Ecto neural progenitor cell (in vitro differentiated cells): ENCODE measurements around the gene KRT38.

Source experiments
- DNase-seq: peaks from one replicate; pipeline ENCODE4 v3.0.0-alpha.2; 2018; ENCODE audit warnings: low spot score

Gene KRT38

DNA sequence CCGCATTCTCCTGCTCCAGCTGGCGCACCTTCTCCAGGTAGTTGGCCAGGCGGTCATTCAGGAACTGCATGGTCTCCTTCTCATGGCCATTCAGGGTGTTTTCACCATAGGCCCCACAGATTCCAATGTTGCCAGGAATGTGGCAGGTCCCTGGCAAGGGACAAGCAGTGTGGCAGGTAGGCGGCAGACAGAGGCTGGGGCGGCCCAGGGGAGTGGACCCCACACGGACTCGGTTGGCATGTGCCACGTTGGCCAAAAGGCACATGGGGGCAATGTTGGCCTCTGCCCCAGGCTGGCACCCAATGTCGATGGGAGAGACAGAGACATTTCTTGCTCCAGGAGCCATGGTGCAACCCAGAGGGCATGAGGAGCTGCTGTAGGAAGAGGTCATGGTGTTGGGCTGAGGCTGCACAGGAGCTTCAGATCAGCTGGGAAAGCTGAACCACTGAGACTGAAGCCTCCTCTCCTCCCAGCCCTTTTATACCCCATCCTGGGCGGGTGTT, at the start of gene KRT38:
TSS of gene KRT38 (minus strand) at position 453 of the 503 bp plus-strand sequence. CDS start at position 391, 62 bp downstream.
- DNase-seq, result no peak

DNA sequence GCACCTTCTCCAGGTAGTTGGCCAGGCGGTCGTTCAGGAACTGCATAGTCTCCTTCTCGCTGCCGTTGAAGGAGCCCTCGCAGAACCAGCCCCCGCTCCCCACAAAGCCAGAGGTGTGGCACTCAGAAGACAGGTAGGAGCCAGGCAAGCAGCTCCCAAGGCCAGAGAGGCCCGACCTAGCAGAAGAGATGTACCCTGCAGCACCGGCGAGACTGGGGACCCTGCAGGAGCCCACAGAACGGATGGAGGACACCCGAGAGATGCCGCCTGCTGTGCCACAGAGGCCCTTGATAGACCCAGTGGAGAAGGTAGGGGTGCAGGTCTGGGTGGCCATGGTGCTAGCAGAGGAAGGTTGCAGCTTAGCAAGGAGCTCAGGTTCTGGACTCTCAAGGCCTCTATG, 48.7 kb upstream of the KRT38 start, which contains the start of gene KRT36:
TSS of gene KRT36 (minus strand) at position 380 of the 400 bp plus-strand sequence. CDS start at position 334, 46 bp downstream.
- no peak for DNase-seq

DNA sequence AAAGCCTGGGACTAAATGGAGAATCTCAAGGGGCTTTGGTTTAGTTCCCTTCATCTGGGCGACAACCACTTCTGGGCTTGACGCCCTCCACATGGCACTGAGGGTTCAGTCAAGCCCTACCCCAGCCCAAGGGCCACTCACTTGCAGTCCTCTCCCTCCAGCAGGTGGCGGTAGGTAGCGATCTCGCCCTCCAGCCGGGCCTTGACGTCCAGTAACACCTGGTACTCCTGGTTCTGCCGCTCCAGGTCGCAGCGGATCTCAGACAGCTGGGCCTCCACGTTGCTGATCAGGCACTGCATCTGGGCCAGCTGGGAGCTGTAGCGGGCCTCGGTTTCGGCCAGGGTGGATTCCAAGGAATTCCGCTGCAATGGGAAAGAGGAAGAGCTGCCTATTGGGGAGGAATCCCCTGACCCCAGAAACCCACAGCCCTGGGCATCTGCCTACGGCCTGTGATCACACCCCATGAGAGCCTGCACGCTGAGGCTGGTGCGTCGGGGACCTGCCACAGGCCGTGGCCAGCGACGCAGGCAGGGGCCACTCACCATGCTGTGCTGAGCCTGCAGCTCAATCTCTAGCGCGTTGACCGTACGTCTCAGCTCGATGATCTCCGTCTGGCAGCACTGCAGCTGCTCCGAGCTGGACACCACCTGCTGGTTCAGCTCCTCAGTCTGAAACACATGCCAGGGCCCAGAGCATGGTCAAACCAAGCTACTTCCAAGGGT, 46.2 kb upstream of the KRT38 start:
- peak; percentile 82 for DNase-seq

- DNase-seq, result no peak
Observed at GRCh38 chr17:41486316-41486715, 45.5 kb upstream of the KRT38 start.

GRCh38 chr17:41484920-41485904, 44.4 kb upstream of the KRT38 start:
- DNase-seq, result no peak

GRCh38 chr17:41483991-41484826, 43.4 kb upstream of the KRT38 start:
- no peak for DNase-seq

DNA sequence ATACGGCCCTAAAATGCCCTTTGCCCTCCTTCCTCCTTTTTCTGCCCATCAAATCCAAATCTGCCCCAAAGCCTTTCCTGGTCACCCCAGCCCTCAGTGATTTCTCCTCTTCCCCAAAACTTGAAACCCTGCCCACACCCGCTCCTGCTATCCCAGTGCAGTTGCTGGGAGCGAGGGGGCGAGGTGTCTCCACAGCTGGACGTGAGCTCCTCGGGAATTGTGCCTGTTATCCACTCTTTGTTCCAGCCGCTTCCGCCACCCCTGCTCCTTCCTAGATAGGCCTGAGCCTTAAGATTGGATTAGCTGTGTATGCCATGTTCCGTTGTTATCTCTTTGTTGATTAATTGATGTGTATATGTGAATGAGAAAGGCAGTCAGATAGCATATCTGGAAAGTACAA, 42.7 kb upstream of the KRT38 start:
- no peak for DNase-seq

GRCh38 chr17:41481036-41481435, 40.3 kb upstream of the KRT38 start, which contains the start of gene KRT35:
KRT35 (minus strand) TSS chr17:41481151; CDS start chr17:41481097, 54 bp downstream.
- no peak for DNase-seq

DNA sequence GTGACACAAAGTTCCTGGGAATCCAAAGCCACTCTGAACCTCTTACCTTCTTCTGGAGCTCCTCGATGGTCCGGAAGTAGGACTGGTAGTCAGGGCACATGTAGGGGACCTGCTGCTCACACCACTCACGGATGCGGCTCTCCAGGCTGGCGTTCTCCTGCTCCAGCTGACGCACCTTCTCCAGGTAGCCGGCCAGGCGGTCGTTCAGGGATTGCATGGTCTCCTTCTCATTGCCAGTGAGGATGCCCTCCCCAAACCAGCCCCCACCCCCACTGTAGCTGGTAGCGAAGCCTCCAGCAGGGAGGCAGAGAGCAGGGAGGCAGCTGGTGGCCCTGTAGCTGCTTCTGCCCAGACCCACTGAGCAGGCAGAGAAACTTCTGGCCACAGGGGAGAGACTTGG, 39.8 kb upstream of the KRT38 start:
- DNase-seq, result no peak

DNA sequence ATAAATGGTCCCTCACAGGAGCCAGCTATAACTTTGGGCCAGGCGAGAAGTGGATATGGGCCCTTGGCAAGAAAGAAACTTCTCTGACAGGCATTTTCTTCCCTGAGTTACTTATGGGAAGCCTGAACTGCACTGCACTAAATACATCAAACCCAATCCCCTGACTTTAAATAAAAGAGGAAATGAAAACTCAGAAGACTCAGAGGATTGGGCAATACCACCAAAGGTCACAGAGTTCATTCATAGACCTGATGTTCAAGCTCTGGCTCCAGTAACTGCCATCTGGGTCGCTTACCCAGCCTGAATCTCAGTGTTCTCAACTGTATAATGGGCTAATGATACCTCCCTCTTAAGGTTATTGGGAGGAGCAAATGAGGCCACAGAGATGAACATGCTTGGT, 39.4 kb upstream of the KRT38 start:
- DNase-seq, result no peak

DNA sequence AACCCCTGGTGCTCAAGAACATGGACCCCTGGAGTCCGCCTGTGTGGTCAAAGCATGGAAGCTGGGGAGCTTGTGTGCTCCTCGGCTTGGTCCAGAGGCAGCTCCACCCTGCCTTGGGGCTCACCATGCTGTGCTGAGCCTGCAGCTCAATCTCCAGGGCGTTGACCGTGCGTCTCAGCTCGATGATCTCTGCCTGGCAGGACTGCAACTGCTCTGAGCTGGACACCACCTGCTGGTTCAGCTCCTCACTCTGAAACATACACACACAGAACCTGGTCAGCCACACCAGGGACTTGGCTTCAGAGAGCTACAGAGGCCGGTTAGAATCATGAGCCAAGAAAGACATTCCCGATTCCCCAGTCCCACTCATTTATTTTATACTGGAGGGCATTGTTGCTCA, 37.5 kb upstream of the KRT38 start:
- no peak for DNase-seq

DNA sequence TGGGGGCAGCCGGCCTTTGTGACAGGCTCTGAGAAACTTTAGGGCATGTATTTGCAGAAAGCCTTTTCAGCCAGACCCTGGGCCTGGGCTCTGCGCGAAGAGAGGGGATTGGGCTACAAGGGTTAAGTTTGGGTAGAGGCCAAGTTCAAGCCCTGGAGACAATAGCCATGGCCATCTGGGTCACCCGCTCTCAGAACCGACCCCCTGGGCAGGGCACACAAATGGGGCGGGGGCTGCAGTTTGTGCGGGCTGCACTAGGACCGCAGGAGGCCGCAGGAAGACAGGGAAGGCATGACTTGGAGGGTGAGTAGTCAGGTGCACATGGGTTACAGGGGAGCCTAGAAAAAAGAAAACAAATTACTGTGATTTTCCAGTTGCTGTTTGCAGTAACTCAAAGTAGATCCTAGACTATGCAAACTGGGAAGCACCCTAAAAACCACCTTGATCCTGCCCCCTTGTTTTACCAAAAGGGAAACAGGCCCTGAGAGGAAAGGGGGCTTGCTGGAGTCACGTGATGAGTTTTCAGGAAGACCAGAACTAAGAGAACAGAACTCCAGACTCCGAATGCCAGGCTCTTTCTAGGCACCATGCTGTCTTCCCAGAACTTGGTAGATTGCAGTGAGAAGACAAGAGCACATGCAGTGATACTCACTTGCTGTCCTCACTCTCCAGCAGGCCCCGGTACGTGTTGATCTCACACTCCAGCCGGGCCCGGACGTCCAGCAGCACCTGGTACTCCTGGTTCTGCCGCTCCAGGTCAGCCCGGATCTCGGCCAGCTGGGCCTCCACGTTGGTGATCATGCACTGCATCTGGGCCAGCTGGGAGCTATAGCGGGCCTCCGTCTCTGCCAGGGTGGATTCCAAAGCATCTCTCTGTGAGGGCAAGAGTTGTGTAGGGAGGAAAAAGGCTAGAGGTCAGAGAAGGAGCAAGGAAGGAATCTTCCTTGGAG, 36.4 kb upstream of the KRT38 start:
- DNase-seq, result no peak

GRCh38 chr17:41475421-41475820, 34.6 kb upstream of the KRT38 start:
- no peak for DNase-seq

GRCh38 chr17:41474863-41475262, 34.1 kb upstream of the KRT38 start:
- DNase-seq, result no peak

GRCh38 chr17:41468346-41468745, 27.6 kb upstream of the KRT38 start:
- DNase-seq, result no peak

GRCh38 chr17:41467561-41467960, 26.8 kb upstream of the KRT38 start:
- DNase-seq, result no peak

- DNase-seq, result no peak
Observed at GRCh38 chr17:41466988-41467387, 26.2 kb upstream of the KRT38 start, which contains the start of gene KRT32. KRT32 (minus strand) TSS chr17:41467386; CDS start chr17:41467325, 61 bp downstream.

GRCh38 chr17:41464682-41465081, 23.9 kb upstream of the KRT38 start:
- no peak for DNase-seq

DNA sequence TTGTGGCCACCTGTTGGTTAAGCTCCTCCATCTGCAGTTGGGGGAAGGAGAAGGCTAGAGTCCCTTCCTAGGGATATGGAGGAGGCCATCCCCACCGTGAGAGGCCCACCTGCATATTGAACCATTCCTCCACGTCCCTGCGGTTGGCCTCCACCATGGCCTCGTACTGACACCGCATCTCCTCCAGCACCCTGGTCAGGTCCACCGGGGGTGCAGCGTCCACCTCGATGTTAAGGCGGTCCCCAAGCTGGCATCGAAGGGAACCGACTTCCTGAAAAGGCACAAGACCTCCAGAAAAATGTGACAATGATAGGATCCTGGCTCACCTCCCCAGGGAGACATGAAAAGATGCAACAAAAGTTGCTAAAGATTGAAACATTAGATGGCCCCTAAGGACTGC, 23.4 kb upstream of the KRT38 start:
- DNase-seq, result no peak

DNA sequence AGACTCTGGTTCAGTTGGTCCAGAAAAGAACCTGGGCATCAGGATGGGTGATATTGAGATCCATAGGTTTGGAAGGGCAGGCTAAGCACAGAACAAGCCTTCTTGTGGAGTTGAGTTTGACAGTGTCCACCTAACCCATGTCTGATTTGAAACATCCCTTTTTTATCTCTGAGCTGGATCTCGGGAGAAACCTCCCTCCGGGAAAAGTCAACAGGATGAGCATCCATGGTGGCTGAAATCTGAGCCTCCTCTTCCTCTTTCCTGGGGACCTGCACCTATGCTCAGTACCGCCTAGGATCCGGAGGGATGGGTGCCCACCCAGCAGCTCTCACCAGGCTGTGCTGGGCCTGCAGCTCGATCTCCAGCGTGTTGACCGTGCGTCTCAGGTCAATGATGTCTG, 23.0 kb upstream of the KRT38 start:
- no peak for DNase-seq
